Renal cortical epithelial cell (primary cell): ENCODE results near the gene AP5S1. TPM values are rescaled to one million over a fixed set of nuclear protein-coding genes. Genes with fewer than 3 reads are reported as not detected.
A peak's percentile ranks its signal among the peaks of the same experiment; 100 is the strongest.

Experiments used
- DNase-seq: peaks from one replicate; pipeline ENCODE4 v3.0.0-alpha.2; 2011; ENCODE audit warnings: low read depth
- total RNA-seq: library from RNA; depleted of rRNA; stranded (reverse); fragments of >200 nt; gene quantifications from 2 replicates; pipeline ENCODE4 v1.2.3, GENCODE V29; 2014

AP5S1 gene, protein sequence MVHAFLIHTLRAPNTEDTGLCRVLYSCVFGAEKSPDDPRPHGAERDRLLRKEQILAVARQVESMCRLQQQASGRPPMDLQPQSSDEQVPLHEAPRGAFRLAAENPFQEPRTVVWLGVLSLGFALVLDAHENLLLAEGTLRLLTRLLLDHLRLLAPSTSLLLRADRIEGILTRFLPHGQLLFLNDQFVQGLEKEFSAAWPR
- total RNA-seq, result 20.1 and 21.1 TPM in 2 replicates

DNA sequence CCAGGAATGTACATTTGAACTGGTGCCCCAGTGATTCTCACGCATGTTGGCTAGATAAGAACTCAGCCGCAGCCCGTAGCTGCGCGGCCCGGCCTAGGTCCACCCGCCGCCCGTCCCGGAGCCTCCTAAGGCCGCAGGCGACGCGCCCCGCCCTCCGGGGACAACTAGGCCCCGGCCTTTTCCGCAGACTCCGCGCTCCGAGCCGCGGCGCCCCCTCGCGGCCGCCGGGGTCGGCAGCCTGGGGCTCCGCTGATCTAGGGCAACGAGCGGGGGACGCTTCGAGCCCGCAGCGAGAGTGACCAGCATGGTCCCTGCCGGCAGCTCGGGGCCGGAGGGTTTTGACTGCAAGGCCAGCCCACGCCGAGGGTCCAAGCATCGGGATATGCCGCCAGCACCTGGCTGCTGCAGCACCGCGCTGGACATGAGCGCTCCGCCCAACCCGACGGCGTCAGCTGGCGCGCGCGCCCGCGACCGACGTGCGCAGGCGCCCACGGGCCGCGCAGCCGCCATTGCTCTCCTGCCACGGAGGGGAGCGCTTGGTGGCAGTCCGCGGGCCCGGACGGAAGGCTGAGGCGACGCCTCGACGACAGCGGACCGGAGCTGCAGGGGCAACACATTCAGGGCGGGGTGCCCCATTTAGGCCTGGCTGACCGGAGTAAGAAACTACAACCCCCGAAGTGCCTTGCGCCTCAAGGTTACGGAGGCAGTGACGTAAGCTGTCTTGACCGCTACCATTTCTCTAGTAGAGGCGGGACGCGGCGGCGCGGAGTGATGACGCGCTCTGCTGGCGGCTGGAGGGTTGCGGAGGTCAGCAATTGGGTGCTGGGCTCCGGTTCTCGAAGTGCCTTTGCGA lies at the start of gene AP5S1:
TSS of gene AP5S1 (plus strand) at position 500 of the 853 bp plus-strand sequence. CDS start 1,571 bp downstream, outside the sequence.
- DNase-seq, result peak; percentile 89

DNA sequence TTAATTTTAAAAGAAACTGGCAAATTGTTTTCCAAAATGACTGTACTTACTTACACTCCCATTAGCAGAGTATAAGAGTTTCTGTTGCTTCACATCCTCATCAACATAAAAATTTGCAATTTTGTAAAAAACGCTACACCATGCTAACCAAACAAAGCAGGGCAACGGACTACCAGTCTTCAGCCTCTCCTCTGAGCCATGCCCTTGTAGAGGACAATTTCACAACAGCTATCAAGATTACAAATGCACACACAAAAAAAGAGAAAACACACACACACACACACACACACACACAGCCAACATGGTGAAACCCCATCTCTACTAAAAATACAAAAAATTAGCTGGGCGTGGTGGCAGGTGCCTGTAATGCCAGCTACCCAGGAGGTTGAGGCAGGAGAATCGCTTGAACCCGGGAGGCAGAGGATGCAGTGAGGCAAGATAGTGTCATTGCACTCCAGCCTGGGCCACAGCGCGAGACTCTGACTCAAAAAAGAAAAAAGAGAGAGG lies 48.7 kb upstream of the AP5S1 start:
- no peak for DNase-seq

DNA sequence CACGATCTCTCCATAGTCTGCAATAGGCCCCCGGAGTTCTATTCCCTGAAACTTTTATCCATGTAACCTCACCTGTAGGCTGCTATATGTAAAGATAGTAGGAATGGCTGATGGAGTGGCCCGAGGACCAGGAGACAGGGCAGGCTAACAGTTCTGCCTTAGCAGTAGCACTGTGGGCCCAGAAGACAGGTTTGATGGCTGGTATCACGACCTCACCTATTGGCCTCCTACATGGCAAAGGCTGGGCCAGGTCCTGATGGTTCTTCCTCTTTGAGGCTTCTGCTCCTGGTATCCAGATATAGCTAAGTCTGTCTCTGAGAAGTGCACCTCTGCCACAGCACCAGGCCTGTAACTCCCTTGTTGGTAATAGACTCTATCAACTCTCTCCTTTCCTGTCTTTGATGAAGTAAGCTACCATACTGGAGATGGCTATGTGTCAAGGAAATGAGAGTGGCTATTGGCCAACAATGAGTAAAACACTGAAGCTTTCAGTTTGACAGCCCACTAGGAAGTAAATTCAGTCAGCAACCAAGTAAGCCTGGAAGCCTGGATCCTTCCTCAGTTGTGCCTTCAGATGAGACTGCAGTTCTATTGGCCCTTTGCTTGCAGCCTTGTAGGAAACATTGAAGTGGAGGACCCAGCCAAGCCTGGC lies 44.8 kb upstream of the AP5S1 start:
- no peak for DNase-seq

DNA sequence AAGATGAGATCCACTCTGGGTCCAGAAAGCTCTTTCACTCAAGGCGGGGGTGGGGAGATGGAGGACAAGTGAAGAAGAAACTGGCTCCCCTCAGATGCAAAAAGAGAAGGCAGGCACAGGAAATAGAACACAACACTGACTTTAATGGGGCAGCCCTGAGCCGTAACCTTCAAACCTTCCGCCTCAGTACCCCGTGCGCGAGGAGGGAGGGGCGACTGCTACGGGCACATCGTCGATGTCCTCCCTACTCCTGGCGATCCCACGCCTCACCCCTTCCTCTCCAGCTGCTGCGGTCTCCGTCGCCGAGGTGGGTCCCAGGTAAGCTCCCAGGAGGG lies 43.0 kb upstream of the AP5S1 start:
- no peak for DNase-seq

DNA sequence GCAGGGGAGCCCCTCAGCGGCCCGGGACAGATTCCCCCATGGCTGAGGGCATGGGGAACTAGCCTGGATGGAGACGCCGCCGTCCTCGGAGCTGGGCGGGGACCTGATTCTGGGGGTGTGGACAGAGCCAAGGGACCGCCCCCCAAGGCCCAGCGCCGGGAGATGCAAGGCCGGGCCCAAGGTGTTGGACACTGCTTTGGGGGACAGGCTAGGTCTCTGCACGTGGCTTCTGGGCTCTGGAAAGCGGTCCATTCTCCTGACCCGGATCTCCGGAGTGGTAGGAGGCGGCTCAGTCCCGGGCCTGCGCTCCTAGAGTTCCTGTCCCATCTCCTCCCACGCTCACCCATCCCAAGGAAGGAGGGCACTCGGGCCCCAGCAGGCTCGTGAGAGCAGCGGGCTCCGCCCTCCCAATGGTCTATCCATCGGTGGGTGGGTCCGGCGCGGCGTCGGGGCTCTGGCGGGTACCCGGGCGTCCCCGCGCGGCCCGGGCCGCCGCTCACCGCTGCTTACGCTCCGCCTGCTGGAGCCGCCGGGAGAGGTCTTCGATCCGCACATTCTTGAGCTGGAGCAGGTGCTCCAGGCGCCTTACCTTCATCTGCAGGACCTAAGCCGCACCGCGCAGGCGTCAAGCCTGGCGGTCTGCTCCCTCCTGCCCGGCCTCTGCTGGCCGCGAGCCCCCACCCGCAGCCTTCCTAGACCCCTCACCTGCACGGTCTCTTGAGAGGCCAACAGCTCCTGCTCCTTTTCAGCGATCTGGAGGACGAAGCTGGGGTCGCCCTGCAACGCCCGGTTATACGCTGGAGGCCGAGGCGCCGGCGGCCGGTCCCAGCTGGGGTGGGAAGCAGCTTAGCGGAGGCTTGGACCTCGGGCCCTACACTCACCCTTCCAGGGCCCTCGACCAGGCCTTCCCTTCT lies 42.4 kb upstream of the AP5S1 start:
- DNase-seq, result no peak

DNA sequence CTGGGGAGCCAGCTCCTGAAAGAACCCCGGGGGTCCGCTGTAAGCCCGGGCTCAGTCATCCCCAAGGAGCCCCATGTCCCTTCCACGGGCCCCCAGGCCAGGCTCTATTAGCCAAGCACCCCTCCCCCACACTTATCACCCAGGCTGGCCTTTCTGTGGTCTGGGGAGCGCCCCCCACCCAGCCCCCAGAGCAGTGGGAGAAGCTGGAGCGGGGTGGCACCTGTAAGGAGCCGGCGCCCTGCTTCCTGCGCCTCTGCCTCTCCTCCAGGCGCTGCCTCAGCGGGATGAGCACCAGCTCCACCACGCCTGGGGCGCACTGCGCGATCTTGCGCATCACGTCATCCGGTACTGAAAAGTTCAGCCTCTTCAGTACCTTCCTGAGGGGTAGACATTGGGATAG lies 41.4 kb upstream of the AP5S1 start:
- no peak for DNase-seq

DNA sequence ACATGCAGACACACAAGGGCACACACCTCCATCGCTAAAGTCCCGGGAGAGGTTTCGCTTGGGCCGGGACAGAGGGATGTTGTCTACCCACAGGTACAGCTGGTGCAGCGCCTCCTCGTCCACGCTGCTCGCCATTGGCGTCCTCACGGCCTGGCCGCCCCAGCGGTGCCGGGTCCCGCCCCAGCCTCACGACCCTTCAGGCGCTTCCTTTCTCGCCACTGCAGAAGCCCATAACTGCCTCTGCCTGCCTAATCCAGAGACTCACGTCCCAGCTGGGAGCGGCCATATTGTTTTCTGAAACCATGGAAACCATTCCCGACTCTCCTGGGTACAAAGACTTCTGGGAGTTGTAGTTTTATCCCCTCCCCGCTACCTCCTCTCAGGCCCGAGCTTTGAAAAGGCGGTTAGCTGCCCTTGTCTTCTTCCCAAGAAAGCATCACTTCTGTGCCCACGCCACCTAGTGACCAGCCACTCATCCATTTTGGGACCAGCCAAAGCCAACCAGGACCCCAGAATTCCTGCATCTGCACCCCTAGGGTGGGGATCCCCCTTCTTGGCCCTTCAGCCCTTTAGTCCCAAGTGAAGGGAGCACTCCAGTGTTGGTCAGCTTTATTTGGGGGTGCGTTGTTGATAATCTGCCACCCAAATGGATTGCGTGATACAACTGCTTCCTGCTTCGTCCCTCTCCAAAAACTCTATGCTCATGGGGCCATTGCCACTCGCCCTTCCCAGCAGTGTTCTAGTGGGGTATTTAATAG lies 39.0 kb upstream of the AP5S1 start, which contains the start of gene SPEF1:
TSS of gene SPEF1 (minus strand) at position 296 of the 758 bp plus-strand sequence. CDS start at position 135, 161 bp downstream.
- DNase-seq, result peak; percentile 91

DNA sequence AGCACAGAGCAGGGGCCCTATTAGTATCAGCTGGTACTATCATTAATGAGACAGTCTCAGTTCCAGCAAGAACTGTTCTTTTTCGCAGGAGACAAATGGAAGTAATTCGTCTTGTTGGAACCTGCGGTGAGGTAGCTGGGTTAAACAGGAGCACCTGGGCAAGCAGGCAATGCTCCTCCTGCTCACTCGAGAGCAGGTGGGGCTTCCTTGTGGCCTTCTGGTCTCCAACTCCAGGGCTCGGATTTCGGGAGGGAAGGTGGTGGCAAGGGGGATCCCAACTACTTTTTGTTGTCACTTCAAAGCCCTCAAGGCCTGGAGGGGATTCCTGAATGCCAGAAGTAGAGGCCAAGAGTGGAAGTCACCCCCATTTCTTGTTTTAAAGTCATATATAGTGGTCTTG lies 37.8 kb upstream of the AP5S1 start:
- DNase-seq, result no peak

DNA sequence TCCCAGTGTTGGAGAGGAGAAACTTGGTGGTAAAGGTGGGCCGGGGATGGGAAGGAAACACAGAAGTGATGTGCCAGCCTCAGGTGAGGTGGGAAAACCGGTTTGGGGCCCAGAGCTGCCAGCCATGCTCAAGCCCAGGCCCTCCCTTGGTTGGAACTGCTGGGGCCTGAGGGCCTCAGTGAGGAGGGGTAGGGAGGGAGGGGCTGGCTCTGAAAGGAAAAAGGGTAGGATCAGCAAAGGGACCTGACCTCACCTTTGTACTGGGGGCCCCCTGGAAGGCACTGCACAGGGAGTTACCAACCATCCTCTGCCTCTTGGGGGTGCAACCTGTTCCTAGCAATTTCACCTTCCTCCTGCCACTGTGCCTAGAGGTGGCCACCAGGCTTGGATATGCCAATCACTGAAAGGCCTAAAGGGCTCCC lies 37.3 kb upstream of the AP5S1 start:
- no peak for DNase-seq

DNA sequence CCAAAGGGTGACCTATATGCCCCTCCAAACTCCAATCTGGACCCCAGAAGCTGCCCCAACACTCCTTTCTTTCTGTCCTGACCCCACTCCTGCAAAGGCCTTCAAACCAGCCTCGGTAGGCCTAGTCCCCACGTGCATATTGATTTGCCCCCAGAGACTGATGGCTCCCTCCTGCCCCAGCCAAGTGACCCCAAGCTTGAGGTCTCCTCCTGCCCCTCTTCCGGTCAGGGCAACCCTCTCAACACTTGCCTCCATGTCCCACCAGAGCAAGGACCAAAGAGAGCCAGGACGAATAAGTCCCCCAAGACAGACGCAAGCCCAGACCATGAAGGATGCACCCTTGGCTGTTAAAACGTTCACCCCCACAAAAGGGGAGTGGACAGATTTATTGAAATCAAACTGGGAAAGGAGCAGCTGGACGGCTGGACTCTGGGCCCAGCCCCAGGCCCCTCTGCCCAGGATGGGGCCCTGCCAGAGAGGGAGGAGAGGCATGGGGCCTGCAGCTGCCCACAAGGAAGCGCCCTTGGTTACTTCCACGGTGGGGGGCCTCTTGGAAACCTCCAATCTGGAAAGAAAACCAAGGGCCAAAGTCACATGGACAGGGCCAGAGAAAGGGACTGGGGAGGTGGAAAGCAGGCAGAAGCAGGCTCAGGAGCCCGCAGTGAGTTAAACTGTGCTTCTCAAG lies 36.7 kb upstream of the AP5S1 start:
- no peak for DNase-seq

DNA sequence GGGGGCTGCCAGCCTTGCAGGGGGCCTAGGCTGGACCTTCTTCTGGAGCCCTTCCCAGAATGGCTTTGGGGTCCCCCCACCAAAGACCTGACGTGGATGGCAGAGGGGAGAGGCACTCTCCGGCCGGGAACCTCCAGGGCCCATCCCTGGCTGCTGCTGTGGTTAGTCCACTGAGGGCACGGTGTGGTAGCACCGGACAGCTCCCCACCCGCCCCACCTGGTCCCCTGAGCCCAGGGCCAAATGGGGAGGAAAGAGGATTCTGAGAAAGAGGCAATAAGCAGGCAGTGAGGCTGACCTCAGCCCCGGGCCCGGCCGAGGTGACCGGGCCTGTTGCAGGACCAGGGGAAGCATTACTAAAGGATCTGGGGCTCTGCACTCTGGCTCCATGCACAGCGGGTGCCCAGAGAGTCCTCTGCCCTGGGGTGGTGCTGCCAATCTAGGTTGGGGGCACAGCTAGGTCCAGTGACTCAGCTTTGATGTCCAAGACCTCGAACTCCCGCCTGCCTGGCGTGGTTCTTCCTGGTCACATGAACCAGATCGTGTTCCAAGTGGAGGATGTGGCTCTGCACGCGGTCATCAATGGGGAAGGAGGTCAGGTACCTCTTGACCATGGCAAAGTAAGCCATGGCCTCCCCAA lies 36.0 kb upstream of the AP5S1 start:
- DNase-seq, result no peak

DNA sequence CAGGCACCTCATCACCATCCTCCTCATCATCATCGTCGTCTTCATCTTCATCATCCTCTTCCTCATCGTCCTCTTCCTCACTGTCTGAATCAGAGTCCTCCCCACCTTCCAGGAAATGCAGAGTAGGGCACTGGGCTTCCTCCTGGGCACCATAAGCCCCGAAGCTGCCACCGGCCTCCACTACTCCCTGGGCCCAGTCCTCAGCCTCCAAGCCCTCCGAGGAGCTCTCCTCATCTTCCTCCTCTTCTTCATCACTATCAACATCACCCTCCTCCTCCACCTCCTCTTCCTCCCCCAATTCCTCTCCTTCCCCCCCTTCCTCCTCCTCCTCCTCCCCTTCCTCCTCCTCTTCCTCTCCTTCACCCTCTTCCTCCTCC lies 35.5 kb upstream of the AP5S1 start:
- no peak for DNase-seq

DNA sequence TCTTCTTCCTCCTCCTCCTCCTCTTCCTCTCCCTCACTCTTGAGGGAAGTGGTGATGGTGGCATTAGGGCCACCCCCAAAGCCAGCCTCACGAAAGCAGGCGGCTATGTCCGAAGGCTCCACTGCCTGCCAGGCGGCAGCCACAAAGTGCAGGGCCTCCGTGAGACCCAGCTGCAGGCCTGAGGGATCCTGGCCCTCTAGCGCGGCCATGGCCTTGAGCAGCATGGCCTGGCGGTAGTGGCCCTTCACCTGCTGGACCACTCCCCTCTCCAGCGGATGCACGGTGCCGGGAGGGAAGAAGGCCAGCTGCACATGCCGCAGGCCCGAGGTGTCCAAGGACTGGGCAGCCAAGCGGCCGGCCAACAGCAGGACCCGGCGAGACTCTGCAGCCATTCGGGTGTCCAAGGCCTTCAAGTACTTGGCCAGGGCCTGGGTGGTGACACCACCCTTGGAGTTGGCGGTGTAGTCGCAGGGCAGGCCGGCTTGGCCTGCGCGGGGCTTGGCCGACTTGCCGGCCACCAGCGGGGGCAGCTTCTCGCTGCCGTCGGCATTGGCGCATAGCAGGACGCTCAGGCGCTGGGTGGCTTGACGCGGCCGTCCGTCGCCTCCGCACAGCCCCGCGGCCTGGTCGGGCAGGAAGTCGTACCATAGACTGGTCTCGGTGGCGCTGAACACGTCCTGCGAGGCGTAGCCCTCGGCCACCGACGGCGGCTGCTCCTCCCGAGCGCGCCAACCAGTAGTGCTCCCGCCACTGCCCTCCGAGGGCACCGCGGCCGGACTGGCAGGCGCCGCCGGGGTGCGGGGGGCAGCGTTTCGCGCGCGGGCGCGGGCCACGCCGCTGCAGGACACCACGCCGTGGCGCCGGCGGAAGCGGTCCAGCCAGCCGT lies 34.9 kb upstream of the AP5S1 start:
- DNase-seq, result no peak

DNA sequence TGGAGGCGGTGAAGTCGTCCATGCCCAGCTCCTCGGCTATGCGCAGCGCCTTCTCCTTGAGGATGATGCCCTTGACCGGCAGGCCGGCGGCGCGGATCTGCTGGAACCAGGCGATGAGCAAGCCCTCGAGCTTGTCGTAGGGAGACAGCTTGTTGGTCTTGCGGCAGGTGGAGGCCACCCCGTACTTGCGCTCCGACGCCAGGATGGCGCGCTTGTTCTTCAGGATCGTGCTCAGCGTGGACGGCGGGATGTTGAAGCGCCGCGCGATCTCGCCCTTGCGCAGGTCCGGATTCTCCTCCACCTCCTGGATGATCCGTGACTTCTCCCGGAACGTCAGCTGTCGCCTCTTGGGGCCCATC lies 34.2 kb upstream of the AP5S1 start:
- DNase-seq, result no peak

DNA sequence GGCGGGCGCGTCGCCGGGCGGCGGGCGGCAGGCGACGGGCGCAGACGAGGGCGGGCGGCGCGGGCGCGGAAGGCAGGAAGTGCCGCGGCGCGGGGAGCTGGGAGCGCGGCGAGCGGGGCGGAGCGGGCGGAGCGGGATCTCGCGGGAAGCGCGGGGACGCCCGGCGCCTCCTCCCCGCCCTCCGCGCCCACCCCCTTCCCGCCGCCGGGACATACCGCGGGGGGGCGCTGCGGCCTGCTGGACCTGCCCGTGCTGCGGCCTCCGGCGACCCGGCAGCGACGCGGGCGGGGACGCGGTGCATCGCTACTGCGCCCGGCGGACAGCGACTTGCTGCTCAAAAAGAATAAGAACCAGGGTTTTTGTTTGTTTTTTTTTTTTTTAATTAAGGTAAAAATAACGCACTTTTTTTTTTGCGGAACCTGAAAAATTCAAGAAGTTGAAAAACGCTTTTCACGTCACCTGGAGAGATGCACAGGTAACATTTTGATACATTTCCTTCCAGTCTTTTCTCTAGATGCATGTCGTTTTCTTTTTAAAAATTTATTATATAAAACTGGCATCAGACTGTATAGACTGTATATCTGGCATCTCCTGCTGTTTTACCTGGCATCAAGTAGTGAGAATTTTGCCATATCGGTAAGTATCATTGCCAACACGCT lies 33.6 kb upstream of the AP5S1 start, which contains the start of gene CENPB:
TSS of gene CENPB (minus strand) at position 76 of the 659 bp plus-strand sequence. CDS start 257 bp downstream, outside the sequence.
- DNase-seq, result no peak

DNA sequence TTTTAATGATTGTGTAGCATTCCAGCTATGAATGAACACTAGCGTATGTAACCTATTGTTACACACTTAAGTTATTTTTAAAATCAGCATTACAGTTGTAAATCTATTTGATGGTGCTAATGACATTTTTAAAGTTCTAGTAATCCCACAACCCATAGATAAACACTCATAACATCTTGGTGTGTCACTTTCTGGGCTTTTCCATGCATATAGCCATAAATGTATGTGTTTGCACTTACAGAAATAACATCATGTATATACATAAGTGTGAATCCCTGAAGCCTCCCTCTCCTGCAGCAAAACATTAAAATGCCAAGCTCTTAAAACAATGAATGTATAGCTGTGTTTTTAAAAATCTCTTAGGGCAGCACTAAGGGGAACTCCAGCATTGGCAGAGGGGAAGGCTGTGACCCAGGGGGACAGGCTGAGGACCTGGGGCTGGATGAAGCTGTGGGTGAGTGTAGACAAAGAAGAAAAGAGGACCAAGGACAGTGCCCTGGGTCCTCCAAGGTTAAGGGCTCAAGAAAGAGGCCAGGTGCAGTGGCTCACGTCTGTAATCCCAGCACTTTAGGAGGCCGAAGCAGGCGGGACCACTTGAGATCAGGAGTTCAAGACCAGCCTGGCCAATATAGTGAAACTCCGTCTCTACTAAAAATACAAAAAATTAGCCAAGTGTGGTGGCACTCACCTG lies 32.9 kb upstream of the AP5S1 start:
- DNase-seq, result no peak

DNA sequence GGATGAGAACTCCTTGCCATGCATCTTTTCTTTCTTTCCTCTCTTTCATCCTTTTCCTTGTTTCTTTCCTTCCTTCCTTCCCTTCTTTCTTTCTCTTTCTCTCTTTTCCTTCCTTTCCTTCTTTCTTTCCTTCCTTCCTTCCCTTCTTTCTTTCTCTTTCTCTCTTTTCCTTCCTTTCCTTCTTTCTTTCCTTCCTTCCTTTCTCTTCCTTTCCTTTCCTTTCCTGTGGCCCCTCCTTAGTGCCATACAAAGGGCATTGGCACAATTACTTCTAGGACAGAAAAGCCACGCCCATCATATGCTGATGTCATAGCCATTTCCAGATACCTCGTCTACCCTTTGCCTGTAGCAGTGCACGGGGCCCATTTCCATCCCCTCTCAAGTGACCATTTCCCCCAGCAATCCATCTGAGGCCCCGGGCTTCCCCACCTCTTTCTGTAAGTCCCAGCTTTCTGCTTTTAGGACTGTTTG lies 31.6 kb upstream of the AP5S1 start:
- no peak for DNase-seq
